COR-L47 (cell line): Measurements from ENCODE around the gene SIGLEC6.
"Not testable (repeated sequence)": the region's sequence is repeated elsewhere in the genome, so short reads cannot be mapped to it uniquely, and the experiment has no call there.

Experiments used
- DNase-seq: peaks from one replicate; lab custom pipeline; 2025; lab: John Stamatoyannopoulos, UW

The SIGLEC6 gene

DNA sequence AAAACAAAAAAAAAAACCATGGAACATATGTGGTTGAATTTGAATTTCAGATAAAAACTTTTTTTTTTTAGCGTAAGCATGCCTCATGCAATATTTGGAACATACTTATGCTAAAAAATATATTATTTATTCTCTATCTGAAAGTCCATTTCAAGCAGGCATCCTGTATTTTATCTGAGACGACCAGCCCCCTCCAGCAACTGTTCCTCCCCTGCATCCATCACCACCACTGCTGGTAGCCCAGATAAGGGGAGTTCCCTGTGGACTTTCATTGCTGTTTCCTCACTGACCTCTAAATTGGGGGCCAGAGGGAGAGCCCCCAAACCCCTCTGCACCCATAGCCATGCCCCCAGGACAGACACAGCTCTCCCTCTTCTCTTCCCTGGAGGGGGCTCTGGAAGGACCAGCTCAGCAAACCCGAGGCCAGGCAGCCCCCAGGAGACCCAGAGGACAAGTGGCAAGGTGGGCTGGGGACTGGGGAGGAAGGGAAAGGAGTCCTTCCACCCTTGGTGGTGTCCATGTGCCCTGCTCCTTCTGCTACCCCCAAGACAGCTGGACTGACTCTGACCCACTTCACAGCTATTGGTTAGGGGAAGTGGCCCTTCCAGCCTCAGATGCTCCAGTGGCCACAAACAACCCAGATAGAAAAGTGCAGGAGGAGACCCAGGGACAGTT lies 23.3 kb downstream of the SIGLEC6 start:
- no peak for DNase-seq

DNA sequence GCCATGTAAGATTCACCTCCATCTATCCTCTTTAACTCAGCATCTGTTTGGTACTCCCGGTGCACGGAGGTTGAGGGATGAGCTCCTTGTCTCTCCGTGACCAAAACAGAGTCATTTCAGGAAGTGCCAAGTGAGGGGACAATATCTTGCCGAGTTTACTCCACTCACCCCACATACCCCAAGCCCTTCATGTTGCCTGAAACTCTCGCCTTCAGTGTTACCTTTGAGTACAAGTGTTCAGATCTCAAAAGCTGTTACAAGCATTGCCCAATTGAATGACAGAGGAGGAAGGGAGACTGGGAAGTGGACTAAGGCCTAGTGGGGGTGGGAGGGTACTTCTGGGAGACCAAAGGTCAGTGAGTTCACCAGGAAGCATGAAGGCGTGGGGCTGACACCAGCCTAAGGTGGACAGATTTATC lies 23.8 kb downstream of the SIGLEC6 start:
- no peak for DNase-seq

DNA sequence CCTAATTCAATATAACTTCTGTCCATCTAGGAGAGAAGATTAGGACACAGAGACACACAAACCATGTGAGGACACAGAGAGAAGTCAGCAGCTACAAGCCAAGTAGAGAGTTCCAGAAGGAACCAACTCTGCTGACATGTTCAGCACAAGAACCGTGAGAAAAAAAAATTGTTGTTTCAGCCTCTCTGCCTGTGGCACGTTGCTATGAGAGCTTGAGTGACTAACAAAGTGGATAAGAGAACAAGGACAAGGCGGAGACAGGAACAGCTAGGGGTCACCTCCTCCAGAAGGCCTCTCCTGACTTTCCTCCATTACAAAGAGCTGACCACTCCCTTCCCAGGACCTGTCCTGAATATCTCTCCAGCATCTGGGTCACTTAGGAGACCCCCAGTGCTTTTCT lies 24.3 kb downstream of the SIGLEC6 start:
- DNase-seq = no peak

DNA sequence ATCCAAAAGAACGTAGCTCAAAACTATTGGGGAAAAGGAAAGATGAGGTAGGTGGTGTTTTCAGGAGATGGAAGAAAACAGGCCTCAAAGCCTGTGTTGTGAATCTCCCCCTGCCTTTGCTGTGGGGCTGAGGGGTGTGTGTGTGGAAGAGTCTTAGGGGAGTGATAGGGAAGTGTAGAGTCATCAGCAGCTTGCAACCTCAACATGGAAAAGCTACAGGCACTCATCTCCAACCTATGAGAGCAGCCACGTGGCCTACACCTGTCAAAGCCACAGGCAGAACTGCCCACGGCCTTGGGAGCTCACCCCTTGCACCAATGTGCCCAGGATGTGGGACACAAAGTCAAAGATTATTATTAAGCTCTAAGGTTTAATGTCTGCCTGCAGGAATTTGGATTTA lies 25.6 kb downstream of the SIGLEC6 start:
- DNase-seq = no peak

DNA sequence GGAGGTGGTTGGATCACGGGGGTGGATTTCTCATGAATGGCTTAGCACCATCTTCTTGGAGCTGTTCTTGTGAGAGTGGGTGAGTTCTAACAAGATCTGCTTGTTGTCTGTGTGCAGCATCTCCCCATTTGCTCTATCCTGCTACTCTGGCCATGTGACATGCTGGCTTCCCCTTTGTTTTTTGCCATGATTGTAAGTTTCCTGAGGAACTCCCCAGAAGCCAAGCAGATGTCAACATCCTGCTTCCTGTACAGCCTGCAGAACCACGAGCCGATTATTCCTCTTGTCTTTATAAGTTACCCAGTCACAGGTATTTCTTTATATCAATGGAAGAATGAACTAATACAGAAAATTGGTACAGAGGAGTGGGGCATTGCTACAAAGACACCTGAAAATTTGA lies 27.6 kb downstream of the SIGLEC6 start:
- no peak for DNase-seq

GRCh38 chr19:51503286-51503817 lies 28.1 kb downstream of the SIGLEC6 start:
- no peak for DNase-seq

DNA sequence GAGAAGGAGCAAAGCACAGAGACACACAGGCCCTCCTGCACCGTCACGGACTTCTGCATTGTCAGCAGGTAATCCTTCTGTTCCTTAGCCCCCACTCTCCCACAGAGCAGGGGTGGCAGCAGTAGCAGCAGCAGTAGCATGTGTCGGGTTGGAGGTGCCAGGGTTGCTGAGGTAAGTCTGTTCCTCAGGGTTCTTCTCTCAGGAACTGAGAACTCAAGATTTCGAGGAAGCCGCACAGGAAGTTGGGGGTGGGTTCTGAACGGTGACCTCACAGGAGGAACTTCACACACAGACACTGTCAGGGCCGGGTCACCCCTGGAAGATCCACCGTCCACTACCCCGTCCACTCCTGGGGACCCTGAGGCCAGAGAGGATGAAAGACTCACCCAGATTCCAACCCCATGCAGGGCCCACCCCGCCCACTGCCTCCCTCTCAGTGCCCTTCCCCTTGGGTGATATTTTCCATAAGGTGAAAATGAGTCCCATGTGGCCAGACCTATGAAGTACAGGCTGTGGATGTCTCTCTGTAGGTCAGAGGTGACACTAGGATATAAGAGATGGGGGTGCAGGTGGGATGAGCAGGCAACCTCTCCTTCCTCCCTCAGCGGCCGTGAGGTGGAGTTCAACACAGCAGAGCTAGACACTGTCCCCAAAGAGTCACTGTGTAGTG lies 29.7 kb downstream of the SIGLEC6 start, which contains the start of gene SIGLEC12:
SIGLEC12 (minus strand) TSS at position 207 of the 670 bp plus-strand sequence; CDS start at position 140, 67 bp downstream.
- no peak for DNase-seq

- DNase-seq = not testable (repeated sequence)
Measured at GRCh38 chr19:51500931-51501330, 30.5 kb downstream of the SIGLEC6 start.

DNA sequence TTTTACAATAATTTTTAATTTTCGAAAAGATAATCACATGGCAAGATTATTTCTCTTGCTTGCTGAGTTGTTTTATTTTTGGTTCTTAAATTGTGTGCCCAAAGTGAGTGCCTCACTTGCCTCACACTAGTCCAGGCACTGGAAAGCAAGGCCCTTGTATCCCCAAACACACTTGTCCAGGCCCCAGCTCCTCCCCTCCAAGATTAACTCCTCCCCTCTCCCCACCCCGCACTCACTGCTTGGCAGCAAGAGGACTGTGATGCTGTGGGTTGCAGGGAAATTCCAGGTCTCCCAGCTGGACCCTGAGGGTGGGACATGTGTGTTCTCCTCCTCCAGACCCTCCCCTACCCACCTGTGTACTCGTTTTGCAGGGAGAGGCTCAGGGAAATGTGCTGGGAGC lies 33.8 kb downstream of the SIGLEC6 start:
- DNase-seq = no peak

DNA sequence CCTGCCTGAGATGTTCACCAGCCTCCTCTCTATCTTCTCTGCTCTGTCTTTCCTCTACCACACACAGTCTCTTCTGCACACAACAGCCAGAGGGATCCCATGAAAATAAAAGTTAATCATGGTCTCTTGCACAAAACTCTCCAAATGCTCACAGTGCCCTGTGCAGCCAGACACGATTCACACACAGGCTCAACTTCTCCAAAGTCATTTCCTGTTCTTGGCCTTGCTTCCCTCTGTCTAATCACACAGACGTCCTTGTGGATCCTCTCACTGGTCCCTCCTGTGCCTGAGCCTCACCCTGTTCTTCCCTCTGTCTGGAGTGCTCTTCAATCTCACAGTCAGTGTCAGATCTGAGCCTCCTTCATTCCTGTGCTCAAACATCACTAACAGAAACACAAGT lies 37.7 kb downstream of the SIGLEC6 start:
- DNase-seq = no peak

- no peak for DNase-seq
Measured at GRCh38 chr19:51491586-51491985, 39.9 kb downstream of the SIGLEC6 start.

DNA sequence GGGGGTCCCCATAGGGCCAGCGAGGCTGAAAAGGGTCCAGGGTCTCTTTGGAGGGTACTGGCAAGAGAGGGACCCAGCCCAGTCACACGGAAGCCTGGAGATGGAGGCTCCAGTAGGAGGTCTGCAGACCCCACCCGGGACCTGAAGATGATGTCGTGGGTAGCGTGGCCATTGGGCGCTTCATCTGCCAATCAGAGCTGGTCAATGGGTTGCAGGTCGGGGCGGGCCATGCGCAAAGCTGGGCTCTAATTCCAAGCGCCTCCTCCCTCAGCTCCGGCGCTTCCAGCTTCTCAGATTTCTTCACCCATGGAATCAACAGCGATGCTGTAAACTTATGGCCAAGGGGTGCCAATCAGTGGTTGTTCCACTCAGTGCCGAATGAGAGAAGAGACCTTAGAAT lies 40.8 kb downstream of the SIGLEC6 start:
- no peak for DNase-seq

DNA sequence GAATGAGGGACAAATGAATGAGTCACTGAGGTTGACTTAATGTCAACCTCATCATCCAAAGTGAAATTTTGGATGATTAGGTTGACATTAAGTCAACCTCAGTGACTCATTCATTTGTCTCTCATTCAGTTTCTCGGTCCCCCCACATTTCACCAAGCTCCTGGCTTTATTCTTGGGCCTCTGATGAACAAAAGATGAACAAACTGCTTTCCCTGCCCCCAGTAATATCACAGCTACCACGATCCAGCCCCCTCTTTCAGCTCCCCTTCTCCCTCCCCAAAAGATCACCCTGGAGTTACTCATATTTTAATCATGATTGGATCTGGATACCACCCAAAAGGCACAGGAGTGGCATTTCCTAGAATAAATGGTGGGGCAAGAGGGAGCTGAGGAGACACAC lies 42.4 kb downstream of the SIGLEC6 start:
- DNase-seq = no peak

- DNase-seq = no peak
Measured at GRCh38 chr19:51488491-51488890, 43.0 kb downstream of the SIGLEC6 start.

- no peak for DNase-seq
Measured at GRCh38 chr19:51485960-51486660, 45.4 kb downstream of the SIGLEC6 start.

- DNase-seq = no peak
Measured at GRCh38 chr19:51480590-51480989, 50.9 kb downstream of the SIGLEC6 start.

- no peak for DNase-seq
Measured at GRCh38 chr19:51479531-51480331, 51.7 kb downstream of the SIGLEC6 start.

- DNase-seq = no peak
Measured at GRCh38 chr19:51478381-51479234, 52.9 kb downstream of the SIGLEC6 start, which contains the start of gene CEACAM18. CEACAM18 (plus strand) TSS chr19:51478539.

GRCh38 chr19:51477344-51477743 lies 54.1 kb downstream of the SIGLEC6 start:
- DNase-seq = no peak

GRCh38 chr19:51476164-51476563 lies 55.3 kb downstream of the SIGLEC6 start:
- no peak for DNase-seq
